ENCODE measurements around the gene RUFY1.
"Not testable (repeated sequence)": the region's sequence is repeated elsewhere in the genome, so short reads cannot be mapped to it uniquely, and the experiment has no call there.

The RUFY1 gene

DNA sequence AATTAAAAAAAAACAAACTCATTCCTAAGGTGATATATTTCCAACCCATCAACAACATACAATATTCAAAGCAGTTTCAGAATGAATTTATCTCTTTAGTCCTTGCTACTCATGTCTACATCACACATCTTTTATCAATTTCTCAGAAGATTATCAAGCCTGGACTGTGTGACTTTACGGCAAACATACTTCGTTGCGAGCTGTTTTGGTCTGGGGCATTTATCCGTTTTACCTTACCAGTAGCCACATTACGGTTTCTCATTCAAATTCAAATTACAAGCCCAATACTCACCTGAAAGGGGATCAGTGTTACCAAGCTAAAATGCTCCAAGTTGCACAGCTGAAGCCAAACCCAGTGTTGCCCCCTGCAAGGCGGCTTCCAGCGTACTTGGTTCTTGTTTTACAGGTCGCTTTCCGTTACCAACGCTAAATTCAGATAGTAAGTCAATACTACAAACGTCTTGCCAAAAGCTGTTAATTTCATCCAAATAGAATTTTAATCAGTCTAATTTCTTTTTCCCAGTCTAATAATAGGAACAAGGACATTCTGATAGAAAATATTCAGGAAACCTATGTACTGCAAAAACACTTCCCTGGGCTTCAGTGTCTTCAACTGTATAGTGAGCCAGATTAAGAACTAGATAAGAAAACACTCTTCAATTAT lies 71.3 kb downstream of the RUFY1 start:
- DNase-seq (ENCODE audit: low read depth in 2 of 2), result no peak

DNA sequence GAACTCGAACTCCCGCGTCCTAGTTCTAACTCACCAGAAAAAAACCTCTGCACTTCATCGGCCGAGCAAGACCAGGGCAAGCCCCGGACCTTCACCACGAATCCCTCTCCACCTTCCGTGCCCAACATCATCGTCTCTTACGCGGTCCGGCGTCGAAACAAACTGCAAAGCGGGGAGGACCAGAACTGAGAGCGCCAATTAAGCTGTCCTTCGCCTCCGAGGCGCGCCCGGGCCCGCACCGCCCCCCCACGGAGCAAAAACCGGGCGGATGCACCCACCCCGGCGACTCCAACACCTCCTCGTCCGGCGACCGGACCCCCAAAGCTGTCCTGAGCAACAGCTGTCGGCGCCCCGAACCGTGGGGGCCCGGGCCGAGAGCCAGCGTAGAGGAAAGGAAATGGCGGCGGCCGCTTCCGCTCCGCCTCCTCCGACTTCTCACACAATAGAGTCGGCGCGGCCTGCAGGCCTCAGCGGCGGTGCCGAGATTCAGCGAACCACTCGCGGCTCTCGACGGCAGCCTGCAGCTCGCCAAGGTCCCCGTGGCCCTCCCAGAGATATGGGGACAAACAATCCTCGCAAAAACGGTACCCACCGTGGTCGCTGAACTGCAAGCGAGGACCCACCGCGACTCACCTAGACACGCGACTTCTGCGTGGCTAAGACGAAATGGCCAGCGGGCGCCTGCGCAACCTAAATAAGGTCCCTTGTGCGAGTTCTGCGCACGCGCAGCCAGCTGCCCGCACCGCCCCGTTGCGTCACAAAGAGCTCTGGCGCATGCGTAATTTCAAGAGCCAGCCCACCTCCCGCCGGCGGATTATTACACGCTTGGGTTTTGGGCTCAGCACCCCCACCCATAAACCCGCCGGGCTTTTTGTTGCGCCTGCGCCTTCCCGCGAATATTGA lies 72.9 kb downstream of the RUFY1 start, which contains the start of gene HNRNPH1:
TSS of gene HNRNPH1 (minus strand) at position 669 of the 903 bp plus-strand sequence. CDS start at position 131, 538 bp downstream.
- DNase-seq (ENCODE audit: low read depth in 2 of 2), result peak; percentile 98

GRCh38 chr5:179623906-179624741 lies 73.8 kb downstream of the RUFY1 start:
- peak in 1 of 2 experiments; percentile 24 for DNase-seq (ENCODE audit: low read depth in 2 of 2)

- DNase-seq (ENCODE audit: low read depth in 2 of 2), result no peak
Observed at GRCh38 chr5:179624841-179625271, 74.5 kb downstream of the RUFY1 start.

- DNase-seq (ENCODE audit: low read depth in 2 of 2), result not testable (repeated sequence)
Observed at GRCh38 chr5:179633501-179634369, 83.4 kb downstream of the RUFY1 start.

- DNase-seq (ENCODE audit: low read depth in 2 of 2), result not testable (repeated sequence)
Observed at GRCh38 chr5:179634370-179635172, 84.2 kb downstream of the RUFY1 start.

- not testable (repeated sequence) for DNase-seq (ENCODE audit: low read depth in 2 of 2)
Observed at GRCh38 chr5:179639296-179639695, 88.9 kb downstream of the RUFY1 start.

DNA sequence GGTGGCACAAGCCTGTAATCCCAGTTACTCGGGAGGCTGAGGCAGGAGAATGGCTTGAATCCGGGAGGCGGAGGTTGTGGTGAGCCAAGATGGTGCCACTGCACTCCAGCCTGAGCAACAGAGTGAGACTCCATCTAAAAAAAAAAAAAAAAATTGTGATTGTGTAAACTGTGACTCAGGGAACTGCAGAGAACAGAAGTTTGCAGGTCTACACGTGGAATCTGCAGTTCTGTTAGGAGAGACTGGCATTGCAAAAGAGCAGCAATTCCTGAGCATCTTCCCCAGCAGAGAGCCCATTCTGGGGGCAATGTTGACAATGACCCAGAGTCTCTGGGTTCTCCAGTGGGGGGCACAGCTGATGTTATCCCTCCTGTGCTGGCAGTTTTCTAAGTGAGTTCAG lies 91.4 kb downstream of the RUFY1 start:
- DNase-seq (ENCODE audit: low read depth in 2 of 2), result not testable (repeated sequence)

GRCh38 chr5:179642626-179643025 lies 92.3 kb downstream of the RUFY1 start:
- DNase-seq (ENCODE audit: low read depth in 2 of 2), result not testable (repeated sequence)

- DNase-seq (ENCODE audit: low read depth in 2 of 2), result not testable (repeated sequence)
Observed at GRCh38 chr5:179643141-179643920, 93.0 kb downstream of the RUFY1 start.

- DNase-seq (ENCODE audit: low read depth in 2 of 2), result not testable (repeated sequence)
Observed at GRCh38 chr5:179644766-179645165, 94.4 kb downstream of the RUFY1 start.

- no peak for DNase-seq (ENCODE audit: low read depth in 2 of 2)
Observed at GRCh38 chr5:179648410-179648809, 98.1 kb downstream of the RUFY1 start.

GRCh38 chr5:179649166-179649703 lies 98.9 kb downstream of the RUFY1 start:
- DNase-seq (ENCODE audit: low read depth in 2 of 2), result not testable (repeated sequence)

- DNase-seq (ENCODE audit: low read depth in 2 of 2), result not testable (repeated sequence)
Observed at GRCh38 chr5:179650245-179650644, 99.9 kb downstream of the RUFY1 start.

DNA sequence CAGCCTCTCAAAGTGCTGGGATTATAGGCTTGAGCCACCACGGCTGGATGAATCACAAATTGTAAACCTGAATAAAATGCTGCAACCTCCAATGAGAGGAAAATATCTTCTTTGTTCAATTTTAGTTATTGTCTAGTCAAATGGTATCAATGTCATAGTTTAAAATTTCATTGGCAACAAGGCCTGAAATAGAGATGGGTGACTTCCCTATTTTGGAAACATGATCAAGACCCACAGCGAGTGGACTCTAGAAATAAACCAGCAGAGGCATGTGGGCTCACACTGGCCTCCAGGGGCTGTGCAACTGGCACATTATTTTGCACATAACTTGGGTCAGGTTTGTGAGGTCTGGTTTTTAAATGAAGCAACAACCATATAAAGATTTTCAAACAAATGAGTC lies 102.8 kb downstream of the RUFY1 start:
- DNase-seq (ENCODE audit: low read depth in 2 of 2), result not testable (repeated sequence)

GRCh38 chr5:179657302-179658178 lies 107.2 kb downstream of the RUFY1 start:
- DNase-seq (ENCODE audit: low read depth in 2 of 2), result not testable (repeated sequence)

- peak in 1 of 2 experiments; percentile 12 for DNase-seq (ENCODE audit: low read depth in 2 of 2)
Observed at GRCh38 chr5:179658179-179658856, 108.0 kb downstream of the RUFY1 start.

Data from fibroblast of skin of left biceps (primary cell).